ENCODE data around the gene AFMID. TPM values are rescaled to one million over a fixed set of nuclear protein-coding genes. Genes with fewer than 3 reads are reported as not detected.
"Not testable (repeated sequence)": the region's sequence is repeated elsewhere in the genome, so short reads cannot be mapped to it uniquely, and the experiment has no call there.

The AFMID gene, protein sequence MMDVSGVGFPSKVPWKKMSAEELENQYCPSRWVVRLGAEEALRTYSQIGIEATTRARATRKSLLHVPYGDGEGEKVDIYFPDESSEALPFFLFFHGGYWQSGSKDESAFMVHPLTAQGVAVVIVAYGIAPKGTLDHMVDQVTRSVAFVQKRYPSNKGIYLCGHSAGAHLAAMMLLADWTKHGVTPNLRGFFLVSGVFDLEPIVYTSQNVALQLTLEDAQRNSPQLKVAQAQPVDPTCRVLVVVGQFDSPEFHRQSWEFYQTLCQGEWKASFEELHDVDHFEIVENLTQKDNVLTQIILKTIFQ
- total RNA-seq = 38.1 and 49.7 TPM in 2 replicates

DNA sequence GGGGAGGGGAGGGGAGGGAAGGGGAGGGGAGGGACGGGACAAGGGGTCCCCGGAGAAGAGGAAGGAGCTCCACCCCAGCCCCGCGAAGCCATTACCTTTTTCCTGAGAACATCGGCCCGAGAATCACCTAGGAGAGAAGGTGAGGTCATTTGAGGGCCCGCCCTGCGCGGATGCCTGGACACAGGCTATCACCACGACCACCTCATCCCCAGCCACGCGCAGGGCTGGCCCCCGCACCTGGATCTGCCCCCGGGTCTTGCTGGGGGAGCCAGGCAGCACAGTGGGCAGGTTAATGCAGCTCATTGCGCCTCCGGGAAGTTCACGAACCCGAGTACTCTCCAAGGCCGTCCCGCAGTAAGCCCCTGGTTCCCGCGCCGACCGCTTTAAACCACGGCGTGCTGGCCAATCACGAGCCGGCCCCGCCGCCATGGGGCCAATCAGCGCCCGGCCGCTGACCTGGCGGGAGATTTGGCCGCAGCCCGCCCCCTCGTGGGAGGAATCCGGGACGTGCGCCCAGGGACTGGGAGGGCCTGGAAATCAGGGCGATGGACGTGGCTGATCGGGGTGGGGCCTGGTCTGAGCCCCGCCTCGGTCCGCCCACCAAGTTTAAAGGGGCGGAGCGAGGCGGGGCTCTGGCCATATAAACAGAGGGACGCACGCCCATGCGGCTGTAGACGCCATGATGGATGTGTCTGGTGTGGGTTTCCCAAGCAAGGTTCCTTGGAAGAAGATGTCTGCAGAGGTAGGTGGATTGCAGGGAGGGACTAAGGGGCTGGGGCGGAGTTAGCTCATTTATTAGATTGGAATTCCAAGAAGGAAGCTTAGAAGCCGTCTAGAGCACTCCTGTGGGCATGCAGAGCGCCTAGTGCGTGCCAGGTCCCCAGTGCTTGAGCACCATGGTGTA lies at the start of gene AFMID, which contains the start of gene TK1:
Gene AFMID (plus strand): TSS at position 671 of the 904 bp plus-strand sequence. CDS start 9 bp downstream, at position 680.
Gene TK1 (minus strand): TSS at position 361 of the 904 bp plus-strand sequence. CDS start 58 bp downstream, at position 303.
- TF ChIP-seq, protein P1, sequence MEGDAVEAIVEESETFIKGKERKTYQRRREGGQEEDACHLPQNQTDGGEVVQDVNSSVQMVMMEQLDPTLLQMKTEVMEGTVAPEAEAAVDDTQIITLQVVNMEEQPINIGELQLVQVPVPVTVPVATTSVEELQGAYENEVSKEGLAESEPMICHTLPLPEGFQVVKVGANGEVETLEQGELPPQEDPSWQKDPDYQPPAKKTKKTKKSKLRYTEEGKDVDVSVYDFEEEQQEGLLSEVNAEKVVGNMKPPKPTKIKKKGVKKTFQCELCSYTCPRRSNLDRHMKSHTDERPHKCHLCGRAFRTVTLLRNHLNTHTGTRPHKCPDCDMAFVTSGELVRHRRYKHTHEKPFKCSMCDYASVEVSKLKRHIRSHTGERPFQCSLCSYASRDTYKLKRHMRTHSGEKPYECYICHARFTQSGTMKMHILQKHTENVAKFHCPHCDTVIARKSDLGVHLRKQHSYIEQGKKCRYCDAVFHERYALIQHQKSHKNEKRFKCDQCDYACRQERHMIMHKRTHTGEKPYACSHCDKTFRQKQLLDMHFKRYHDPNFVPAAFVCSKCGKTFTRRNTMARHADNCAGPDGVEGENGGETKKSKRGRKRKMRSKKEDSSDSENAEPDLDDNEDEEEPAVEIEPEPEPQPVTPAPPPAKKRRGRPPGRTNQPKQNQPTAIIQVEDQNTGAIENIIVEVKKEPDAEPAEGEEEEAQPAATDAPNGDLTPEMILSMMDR (IDR thresholded peaks at IDR 0.05; ENCODE audit: insufficient read depth, low read length, poor library complexity, severe bottlenecking) = peak; percentile 80
- peak; percentile 69 for DNase-seq (ENCODE audit: low read depth)
- Histone ChIP-seq H3K36me3 (ENCODE audit: control insufficient read depth, insufficient read depth, low read length) (no peaks in the 10 kb centered on the region), H3K4me3 (ENCODE audit: low read depth, low read length) (peak within 1 kb of the TSS; percentile 52), H3K27me3 (ENCODE audit: control insufficient read depth, insufficient read depth, low read length) (no peaks in the 10 kb centered on the region)

DNA sequence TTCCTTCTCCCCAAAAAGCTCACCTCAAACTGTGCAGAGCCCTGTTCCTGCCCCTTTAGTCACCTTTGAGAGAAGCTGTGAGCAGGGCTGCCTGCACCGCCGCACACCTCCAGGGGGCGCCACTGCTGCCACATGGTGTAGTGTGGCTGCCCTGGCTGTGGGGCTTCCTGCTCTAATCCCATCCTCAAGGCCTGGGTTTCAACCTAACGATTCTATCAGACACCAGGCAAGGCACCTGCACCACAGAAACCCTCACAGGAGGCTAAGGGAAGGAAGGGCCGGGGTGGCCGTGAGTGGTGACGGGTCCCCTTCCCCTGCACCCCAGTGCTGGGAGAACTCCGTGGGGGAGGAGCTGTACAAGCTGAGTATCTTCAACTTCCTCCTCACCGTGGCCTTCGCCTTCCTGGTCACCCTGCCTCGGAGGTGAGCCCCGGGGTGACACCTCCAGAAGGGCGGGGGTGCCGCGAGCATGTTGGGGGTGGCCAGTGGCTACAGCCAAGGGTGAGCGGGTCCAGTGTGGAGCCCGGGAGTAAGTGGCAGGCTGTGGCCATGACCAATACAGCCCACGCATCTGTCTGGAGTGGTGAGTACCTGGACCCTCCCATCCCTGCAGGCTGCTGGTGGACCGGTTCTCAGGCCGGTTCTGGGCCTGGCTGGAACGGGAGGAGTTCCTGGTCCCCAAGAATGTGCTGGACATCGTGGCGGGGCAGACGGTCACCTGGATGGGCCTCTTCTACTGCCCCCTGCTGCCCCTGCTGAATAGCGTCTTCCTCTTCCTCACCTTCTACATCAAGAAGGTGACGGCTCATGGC lies 49.6 kb upstream of the AFMID start:
- TF ChIP-seq, protein P1 (IDR thresholded peaks at IDR 0.05; ENCODE audit: insufficient read depth, low read length, poor library complexity, severe bottlenecking) = peak; percentile 35
- Histone ChIP-seq H3K4me3 (ENCODE audit: low read depth, low read length) (no peak overlapping the region), H3K36me3 (ENCODE audit: control insufficient read depth, insufficient read depth, low read length) (no peaks in the 10 kb centered on the region), H3K27me3 (ENCODE audit: control insufficient read depth, insufficient read depth, low read length) (peaks cover 11% of the 10 kb centered on the region)
- no peak for DNase-seq (ENCODE audit: low read depth)

DNA sequence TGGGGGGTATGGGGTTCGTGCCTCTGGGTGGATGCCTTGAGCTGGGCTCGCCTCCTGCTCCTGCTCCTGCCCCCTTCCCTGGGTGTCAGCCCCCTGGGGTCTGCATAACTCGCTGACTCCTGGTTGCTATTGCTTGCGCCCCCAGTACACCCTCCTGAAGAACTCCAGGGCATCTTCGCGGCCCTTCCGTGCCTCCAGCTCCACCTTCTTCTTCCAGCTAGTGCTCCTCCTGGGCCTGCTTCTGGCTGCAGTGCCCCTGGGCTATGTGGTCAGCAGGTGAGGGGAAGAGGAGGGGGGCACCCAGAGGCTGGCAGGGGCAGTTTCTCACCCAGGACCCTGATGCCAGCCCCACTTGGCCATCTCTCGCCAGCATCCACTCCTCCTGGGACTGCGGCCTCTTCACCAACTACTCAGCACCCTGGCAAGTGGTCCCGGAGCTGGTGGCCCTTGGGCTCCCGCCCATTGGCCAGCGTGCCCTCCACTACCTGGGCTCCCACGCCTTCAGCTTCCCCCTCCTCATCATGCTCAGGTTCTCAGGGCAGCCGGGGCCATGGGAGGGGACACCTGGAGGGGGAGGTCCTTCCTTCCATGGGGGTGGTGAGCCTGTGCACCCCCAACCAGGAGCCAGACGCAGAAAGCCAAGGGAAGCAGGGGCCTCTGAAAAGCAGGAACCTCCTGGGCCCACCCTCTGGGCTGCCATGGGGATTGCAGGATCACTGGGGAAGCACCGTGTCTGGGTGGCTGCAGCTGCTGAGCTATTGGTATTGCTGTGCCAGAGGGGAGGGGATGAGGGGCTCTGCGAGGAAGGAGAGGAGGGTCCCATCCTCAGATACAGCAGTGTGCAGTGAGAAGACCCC lies 48.7 kb upstream of the AFMID start:
- H3K36me3 ChIP-seq (ENCODE audit: control insufficient read depth, insufficient read depth, low read length) = no peaks in the 10 kb centered on the region
- no peak overlapping the region for H3K4me3 ChIP-seq (ENCODE audit: low read depth, low read length)
- DNase-seq (ENCODE audit: low read depth) = no peak
- peaks cover 7% of the 10 kb centered on the region for H3K27me3 ChIP-seq (ENCODE audit: control insufficient read depth, insufficient read depth, low read length)
- TF ChIP-seq, protein P1 (IDR thresholded peaks at IDR 0.05; ENCODE audit: insufficient read depth, low read length, poor library complexity, severe bottlenecking) = no peak

DNA sequence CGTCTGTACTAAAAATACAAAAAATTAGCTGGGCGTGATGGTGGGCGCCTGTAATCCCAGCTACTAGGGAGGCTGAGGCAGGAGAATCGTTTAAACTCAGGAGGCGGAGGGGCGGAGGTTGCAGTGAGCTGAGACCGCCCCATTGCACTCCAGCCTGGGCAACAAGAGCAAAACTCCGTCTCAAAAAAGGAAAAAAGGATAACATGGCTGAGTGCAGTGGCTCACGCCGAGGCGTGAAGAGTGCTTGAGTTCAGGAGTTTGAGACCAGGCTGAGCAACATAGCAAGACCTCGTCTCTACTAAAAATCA lies 47.3 kb upstream of the AFMID start:
- not testable (repeated sequence) for H3K36me3 ChIP-seq (ENCODE audit: control insufficient read depth, insufficient read depth, low read length); DNase-seq (ENCODE audit: low read depth); H3K4me3 ChIP-seq (ENCODE audit: low read depth, low read length); H3K27me3 ChIP-seq (ENCODE audit: control insufficient read depth, insufficient read depth, low read length)

DNA sequence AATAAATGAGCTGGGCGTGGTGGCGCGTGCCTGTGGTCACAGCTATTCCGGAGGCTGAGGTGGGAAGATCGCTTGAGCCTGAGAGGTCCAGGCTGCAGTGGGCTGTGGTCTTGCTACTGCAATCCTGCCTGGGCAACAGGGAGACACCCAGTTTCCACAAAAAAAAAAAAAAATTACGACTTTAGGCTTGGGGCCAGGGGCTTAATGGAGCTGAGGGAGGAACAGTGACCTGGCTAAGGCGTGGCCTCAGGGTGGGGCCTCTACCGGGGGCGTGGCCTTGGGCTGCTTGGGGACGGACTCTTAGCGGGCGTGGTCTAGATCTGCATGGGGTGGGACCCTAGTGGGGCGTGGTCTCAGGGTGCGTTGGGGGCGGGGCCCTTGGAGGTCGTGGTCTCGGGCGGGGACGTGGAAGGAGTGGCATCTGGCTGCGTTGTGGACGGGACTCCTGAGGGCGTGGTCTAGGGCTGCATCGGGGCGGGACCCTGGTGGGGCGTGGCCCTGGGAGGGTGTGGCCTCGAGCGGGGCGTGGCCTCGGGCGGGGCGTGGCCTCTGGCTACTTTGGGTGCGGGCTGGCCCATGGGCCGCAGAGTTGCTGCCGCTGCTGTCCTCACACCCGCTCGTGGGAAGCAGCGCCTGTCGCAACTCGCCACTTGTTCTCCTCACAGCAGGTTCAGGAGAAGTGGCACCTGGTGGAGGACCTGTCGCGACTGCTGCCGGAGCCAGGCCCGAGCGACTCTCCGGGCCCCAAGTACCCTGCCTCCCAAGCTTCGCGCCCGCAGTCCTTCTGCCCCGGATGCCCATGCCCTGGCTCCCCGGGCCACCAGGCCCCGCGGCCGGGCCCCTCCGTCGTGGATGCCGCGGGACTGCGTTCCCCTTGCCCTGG lies 46.8 kb upstream of the AFMID start:
- TF ChIP-seq, protein P1 (IDR thresholded peaks at IDR 0.05; ENCODE audit: insufficient read depth, low read length, poor library complexity, severe bottlenecking) = no peak
- no peaks in the 10 kb centered on the region for H3K36me3 ChIP-seq (ENCODE audit: control insufficient read depth, insufficient read depth, low read length)
- peaks cover 2% of the 10 kb centered on the region for H3K27me3 ChIP-seq (ENCODE audit: control insufficient read depth, insufficient read depth, low read length)
- DNase-seq (ENCODE audit: low read depth) = no peak
- no peak overlapping the region for H3K4me3 ChIP-seq (ENCODE audit: low read depth, low read length)

All from kidney epithelial cell (primary cell).